Neuron (in vitro differentiated cells): ENCODE data around the gene DNAH5.

Source experiments
- H2AFZ ChIP-seq: one replicate; pipeline ENCODE4 v1.6.1; 2013; ENCODE audit warnings: low read depth, mild to moderate bottlenecking, inconsistent platforms, low read length, moderate library complexity
- H3K27me3 ChIP-seq: one replicate; pipeline ENCODE4 v1.6.1; 2013; ENCODE audit warnings: low read length; ENCODE audit not compliant: insufficient read depth
- H3K36me3 ChIP-seq: one replicate; pipeline ENCODE4 v1.6.1; 2013; ENCODE audit warnings: low read length; ENCODE audit not compliant: insufficient read depth
- H3K4me1 ChIP-seq: one replicate; pipeline ENCODE4 v1.6.1; 2013; ENCODE audit warnings: low read length; ENCODE audit not compliant: insufficient read depth
- H3K4me3 ChIP-seq: 2 replicates; pipeline ENCODE4 v1.5.1; 2013; ENCODE audit warnings: mild to moderate bottlenecking, low read length, moderate library complexity
- H3K9me3 ChIP-seq: one replicate; pipeline ENCODE4 v1.6.1; 2013; ENCODE audit warnings: low read length

The DNAH5 gene

GRCh38 chr5:13926731-13927130 lies 17.8 kb downstream of the DNAH5 start:
- no peaks in the 10 kb centered on the region for H3K9me3 ChIP-seq
- H3K4me1 ChIP-seq, result no peaks in the 10 kb centered on the region
- no peaks in the 10 kb centered on the region for H3K27me3 ChIP-seq
- no peak overlapping the region for H3K4me3 ChIP-seq
- no peaks in the 10 kb centered on the region for H3K36me3 ChIP-seq
- H2AFZ ChIP-seq, result no peak overlapping the region

DNA sequence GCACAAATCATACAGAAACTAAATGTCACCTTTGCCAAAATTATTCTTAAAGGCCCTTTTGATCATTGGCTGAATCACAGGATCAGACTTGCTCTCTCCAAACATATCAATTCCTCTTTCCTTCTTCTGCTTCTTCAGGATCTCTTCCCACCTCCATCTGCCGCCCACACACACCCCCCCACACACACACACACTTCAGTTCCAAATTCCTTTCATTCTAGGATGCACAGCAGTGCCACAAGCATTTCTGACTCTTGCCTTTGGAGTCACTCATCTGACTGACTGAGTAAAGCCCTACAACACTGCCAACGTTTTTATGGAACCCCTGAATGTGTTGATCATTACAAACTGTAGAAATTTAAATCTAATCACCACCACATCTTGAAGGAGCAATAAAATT lies 22.9 kb downstream of the DNAH5 start:
- Histone ChIP-seq H3K27me3 (no peaks in the 10 kb centered on the region), H3K36me3 (no peaks in the 10 kb centered on the region), H3K4me3 (no peak overlapping the region), H3K9me3 (no peaks in the 10 kb centered on the region), H2AFZ (no peak overlapping the region), H3K4me1 (no peaks in the 10 kb centered on the region)

DNA sequence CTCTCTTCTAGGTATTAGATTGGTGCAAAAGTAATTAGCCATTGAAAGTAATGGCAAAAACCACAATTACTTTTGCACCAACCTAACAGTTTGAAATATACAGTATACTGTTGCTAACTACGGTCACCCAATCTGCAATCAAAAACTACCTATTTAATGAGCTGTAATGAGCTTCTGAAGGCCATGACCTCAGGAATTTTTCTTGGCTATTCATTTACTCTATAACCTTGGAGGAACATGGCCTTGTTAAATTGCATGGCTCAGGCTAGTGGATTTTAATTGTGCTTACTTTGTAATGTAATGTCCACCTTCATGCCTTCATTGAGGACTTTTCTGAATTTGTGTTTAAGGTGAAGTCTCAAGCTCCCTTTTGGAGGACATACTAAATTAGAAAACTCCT lies 24.7 kb downstream of the DNAH5 start:
- Histone ChIP-seq H2AFZ (no peak overlapping the region), H3K4me1 (no peaks in the 10 kb centered on the region), H3K9me3 (no peaks in the 10 kb centered on the region), H3K36me3 (no peaks in the 10 kb centered on the region), H3K4me3 (no peak overlapping the region), H3K27me3 (no peaks in the 10 kb centered on the region)

GRCh38 chr5:13919087-13919486 lies 25.4 kb downstream of the DNAH5 start:
- H3K9me3 ChIP-seq, result no peaks in the 10 kb centered on the region
- H3K4me3 ChIP-seq, result no peak overlapping the region
- no peaks in the 10 kb centered on the region for H3K4me1 ChIP-seq
- H2AFZ ChIP-seq, result no peak overlapping the region
- H3K27me3 ChIP-seq, result no peaks in the 10 kb centered on the region
- H3K36me3 ChIP-seq, result no peaks in the 10 kb centered on the region

DNA sequence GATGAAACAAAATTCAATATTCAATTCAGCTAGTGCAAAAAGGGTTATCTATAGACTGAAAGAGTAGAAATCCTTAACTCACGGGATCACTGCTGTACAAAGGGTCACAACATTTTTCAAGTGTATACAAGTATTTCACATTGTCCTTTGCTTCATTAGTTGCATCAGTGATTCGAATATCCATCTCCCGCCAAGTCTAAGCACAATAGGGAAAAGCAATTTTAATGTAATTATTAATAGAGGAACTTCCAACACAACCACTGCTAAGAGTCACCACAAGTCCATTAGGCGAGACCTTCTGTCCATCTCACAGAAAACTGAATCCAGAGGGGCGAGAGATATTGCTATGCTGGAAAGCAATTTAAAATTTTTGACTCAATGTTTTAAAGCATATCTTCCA lies 27.4 kb downstream of the DNAH5 start:
- H3K9me3 ChIP-seq, result no peaks in the 10 kb centered on the region
- no peaks in the 10 kb centered on the region for H3K27me3 ChIP-seq
- H2AFZ ChIP-seq, result no peak overlapping the region
- H3K4me3 ChIP-seq, result no peak overlapping the region
- H3K4me1 ChIP-seq, result no peaks in the 10 kb centered on the region
- H3K36me3 ChIP-seq, result no peaks in the 10 kb centered on the region

DNA sequence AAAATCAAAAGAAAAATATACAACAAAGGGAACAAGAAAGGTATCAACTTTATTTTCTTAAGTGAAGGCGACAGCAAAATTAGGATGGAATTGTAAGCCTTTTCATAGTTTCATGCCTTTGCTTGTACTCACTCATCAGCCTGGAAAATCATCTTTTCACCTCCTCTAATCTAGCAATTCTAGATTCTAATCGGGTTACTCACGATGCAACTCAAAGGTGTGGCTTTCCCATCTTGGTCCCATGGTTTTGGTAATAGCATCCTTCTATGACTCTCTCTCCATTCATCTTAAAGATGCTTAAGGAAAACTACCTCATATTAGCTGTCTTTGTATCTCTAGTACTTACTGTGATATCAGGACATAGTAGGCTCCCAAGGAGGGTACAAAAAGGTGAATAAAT lies 30.5 kb downstream of the DNAH5 start:
- H3K4me1 ChIP-seq, result no peaks in the 10 kb centered on the region
- no peaks in the 10 kb centered on the region for H3K27me3 ChIP-seq

DNA sequence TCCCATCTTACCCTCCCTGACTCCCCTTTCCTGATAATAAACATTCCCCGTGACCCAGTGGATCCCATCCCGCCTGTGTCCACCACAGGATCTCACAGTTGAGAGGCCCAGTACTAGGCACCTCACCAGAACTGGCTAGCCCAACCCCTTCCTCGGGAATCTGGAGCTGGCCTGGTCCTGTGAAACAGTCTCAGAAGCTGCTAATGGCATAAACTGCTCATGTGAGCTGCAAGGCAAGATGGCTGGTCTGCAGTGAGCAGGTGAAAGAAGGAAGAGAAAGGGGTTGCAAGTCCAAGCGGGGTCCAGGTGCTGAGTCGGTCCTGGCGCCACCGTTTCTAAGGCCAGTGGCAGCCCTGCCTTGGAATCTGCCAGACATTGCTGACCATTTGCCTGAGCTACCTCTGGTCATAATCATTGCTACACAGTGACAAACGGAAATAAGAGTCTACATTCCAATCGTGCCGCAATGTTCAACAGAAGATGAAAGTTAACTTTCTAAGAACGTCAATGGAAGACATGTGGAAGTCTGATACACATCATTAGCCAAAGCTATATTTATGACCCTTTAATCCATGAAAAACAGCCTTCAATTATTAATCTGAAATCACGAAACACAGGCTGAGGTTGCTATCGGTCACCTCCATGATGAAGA lies 33.7 kb downstream of the DNAH5 start:
- Histone ChIP-seq H3K9me3 (no peaks in the 10 kb centered on the region), H2AFZ (no peak overlapping the region), H3K4me1 (no peaks in the 10 kb centered on the region), H3K36me3 (no peaks in the 10 kb centered on the region), H3K4me3 (no peak overlapping the region), H3K27me3 (no peaks in the 10 kb centered on the region)

More for the DNA sequence above, 30.5 kb downstream of the DNAH5 start:
- H3K9me3 ChIP-seq, result no peaks in the 10 kb centered on the region
- H3K36me3 ChIP-seq, result no peaks in the 10 kb centered on the region
- H3K4me3 ChIP-seq, result no peak overlapping the region
- no peak overlapping the region for H2AFZ ChIP-seq

DNA sequence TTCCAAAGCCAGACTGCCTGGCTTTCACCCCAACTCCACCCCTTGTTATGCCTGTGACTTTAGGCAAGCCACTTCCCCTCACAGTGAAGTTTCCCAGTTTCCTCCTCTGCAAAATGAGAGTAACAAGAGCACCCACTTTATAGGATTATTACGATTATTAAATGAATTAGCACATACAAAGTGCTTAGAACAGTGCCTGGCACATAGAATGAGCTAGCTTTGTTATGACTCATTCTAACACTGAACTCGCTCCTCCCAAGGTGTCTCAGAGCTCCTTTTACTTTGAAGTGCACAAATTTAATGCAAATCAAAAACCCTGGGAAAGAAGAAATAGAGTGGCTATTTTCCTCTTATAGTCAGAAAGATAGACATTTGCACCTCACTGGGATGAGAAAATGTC lies 34.3 kb downstream of the DNAH5 start:
- Histone ChIP-seq H3K4me3 (no peak overlapping the region), H3K36me3 (no peaks in the 10 kb centered on the region), H3K4me1 (no peaks in the 10 kb centered on the region), H2AFZ (no peak overlapping the region), H3K27me3 (no peaks in the 10 kb centered on the region), H3K9me3 (no peaks in the 10 kb centered on the region)

DNA sequence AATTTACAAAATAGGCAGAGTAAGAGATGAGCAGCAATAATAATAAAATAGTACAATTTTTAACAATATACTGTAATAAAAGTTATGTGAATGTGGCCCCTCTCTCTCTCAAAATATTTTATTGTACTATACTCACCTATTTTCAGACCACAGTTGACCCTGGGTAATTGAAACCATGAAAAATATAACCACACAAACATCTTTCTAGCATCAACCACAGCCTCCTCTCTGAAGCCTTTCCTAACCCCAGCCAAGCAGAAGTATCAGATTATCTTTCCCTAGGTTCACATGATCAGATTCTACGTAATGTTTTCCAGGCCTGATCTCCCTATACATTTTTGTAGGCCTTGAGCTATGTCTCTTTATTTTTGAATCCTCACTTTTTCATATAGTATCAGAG lies 35.2 kb downstream of the DNAH5 start:
- no peaks in the 10 kb centered on the region for H3K4me1 ChIP-seq
- H3K36me3 ChIP-seq, result no peaks in the 10 kb centered on the region
- no peaks in the 10 kb centered on the region for H3K9me3 ChIP-seq
- H3K4me3 ChIP-seq, result no peak overlapping the region
- H2AFZ ChIP-seq, result no peak overlapping the region
- H3K27me3 ChIP-seq, result no peaks in the 10 kb centered on the region

DNA sequence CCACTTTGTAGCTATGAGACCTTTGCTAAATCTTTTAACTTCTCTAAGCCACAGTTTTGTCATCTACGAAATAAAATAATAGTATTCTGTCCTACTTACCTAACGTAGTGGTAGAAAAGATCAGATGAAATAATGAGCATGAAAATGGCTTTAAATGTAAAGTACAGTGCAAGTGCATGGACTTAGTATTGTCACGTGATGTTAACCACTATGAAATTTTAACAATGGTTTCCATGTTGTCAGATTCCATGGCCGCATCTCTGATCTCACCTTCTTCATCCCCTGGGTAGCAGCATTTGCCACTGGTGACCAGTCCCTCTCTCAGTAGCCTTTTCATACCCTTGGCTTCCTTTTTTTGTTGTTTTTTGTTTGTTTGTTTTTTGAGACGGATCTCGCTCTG lies 45.9 kb downstream of the DNAH5 start:
- no peaks in the 10 kb centered on the region for H3K27me3 ChIP-seq
- H3K36me3 ChIP-seq, result no peaks in the 10 kb centered on the region
- no peak overlapping the region for H2AFZ ChIP-seq
- no peak overlapping the region for H3K4me3 ChIP-seq
- no peaks in the 10 kb centered on the region for H3K9me3 ChIP-seq
- H3K4me1 ChIP-seq, result no peaks in the 10 kb centered on the region

DNA sequence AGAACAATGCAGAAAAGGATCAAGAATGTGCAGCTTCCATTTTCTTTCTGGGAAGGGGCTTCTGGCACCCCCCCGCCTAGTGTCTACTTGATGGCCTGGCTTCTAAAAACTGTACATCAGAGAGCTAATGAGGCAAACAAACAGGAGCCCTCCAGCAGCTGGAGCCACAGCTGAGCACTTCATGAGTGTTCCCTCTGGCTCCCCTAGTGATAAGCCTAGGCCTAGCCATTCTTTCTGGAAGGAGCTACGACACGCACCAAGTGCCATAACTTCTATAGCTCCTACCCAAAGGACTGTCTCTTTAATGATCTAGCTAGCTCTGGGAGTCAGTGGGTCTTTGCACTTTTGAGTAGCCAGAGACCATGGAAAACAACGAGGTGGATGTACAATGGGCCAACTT lies 66.1 kb downstream of the DNAH5 start:
- no peaks in the 10 kb centered on the region for H3K36me3 ChIP-seq
- H2AFZ ChIP-seq, result no peak overlapping the region
- no peaks in the 10 kb centered on the region for H3K4me1 ChIP-seq
- no peaks in the 10 kb centered on the region for H3K9me3 ChIP-seq
- H3K4me3 ChIP-seq, result no peak overlapping the region
- H3K27me3 ChIP-seq, result no peaks in the 10 kb centered on the region

DNA sequence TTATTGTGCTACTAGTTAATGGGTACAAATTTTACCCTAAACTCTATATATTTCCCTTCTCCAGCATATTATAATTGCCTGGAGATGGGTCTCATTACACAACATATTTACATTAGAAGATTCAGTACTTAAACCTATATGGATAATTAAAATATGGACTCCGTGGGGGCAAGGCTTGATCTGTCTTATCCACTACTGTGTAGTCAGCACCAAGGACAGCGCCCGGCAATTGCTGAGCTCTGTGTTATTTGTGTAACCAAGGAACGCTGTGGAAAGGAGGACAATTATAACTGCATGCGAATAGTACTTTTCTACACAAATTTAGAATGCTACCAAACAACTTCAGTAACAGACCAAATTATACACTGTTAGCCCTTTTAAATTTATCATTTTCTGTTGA lies 77.7 kb downstream of the DNAH5 start:
- Histone ChIP-seq H3K9me3 (no peaks in the 10 kb centered on the region), H3K4me3 (no peak overlapping the region), H2AFZ (no peak overlapping the region), H3K4me1 (no peaks in the 10 kb centered on the region), H3K36me3 (no peaks in the 10 kb centered on the region), H3K27me3 (no peaks in the 10 kb centered on the region)

GRCh38 chr5:13865312-13865711 lies 79.2 kb downstream of the DNAH5 start:
- no peak overlapping the region for H3K4me3 ChIP-seq
- no peaks in the 10 kb centered on the region for H3K27me3 ChIP-seq
- H3K9me3 ChIP-seq, result no peaks in the 10 kb centered on the region
- no peaks in the 10 kb centered on the region for H3K36me3 ChIP-seq
- no peak overlapping the region for H2AFZ ChIP-seq
- H3K4me1 ChIP-seq, result no peaks in the 10 kb centered on the region

- H3K27me3 ChIP-seq, result no peaks in the 10 kb centered on the region
- H3K4me3 ChIP-seq, result no peak overlapping the region
- no peaks in the 10 kb centered on the region for H3K4me1 ChIP-seq
Observed at GRCh38 chr5:13860146-13860545, 84.3 kb downstream of the DNAH5 start.

More at GRCh38 chr5:13860146-13860545, 84.3 kb downstream of the DNAH5 start:
- Histone ChIP-seq H3K36me3 (no peaks in the 10 kb centered on the region), H3K9me3 (no peaks in the 10 kb centered on the region), H2AFZ (no peak overlapping the region)
